Prostate gland (tissue), 2 donors: ENCODE measurements around the gene MAN2C1. TPM values are rescaled to one million over a fixed set of nuclear protein-coding genes. Genes with fewer than 3 reads are reported as not detected.

Source experiments
- DNase-seq: peaks from one replicate; pipeline ENCODE4 v3.0.0-alpha.2; 2019; ENCODE audit warnings: low spot score
- H3K27ac ChIP-seq, 2 donors: fragments of 200-600 bp; sonication (generic); 2 replicates each; pipeline ENCODE4 v1.5.1; 2017 to 2019
- H3K27me3 ChIP-seq: fragments of 200-600 bp; sonication (generic); replicated peaks from 2 replicates; pipeline ENCODE4 v1.5.1; 2019; ENCODE audit not compliant: insufficient read depth
- H3K36me3 ChIP-seq, 2 donors: fragments of 200-600 bp; sonication (generic); 1 replicate in 1 of 2; 2 replicates in 1 of 2; pipeline versions ENCODE4 v1.5.1 to v1.8.1; 2017 to 2019
- H3K4me1 ChIP-seq: fragments of 200-600 bp; sonication (generic); replicated peaks from 2 replicates; pipeline ENCODE4 v1.5.1; 2019
- H3K4me3 ChIP-seq, 2 donors: fragments of 200-600 bp; sonication (generic); 2 replicates each; pipeline ENCODE4 v1.5.1; 2017 to 2019
- H3K9me3 ChIP-seq: fragments of 200-600 bp; sonication (generic); 2 replicates; pipeline ENCODE4 v1.5.1; 2017
- POLR2A ChIP-seq: fragments of 450-650 bp; IDR thresholded peaks from one replicate; pipeline ENCODE4 v1.6.1; 2016; ENCODE audit warnings: antibody characterized with exemption, mild to moderate bottlenecking
- POLR2AphosphoS5 ChIP-seq: sonication (generic); formaldehyde crosslinking; IDR thresholded peaks from one replicate; pipeline ENCODE4 v1.6.1; 2017; ENCODE audit warnings: antibody characterized with exemption
- WGBS: methylation state at CpG from one replicate; pipeline ENCODE4 v1.1.5; 2018; 5-methylcytosine and 5-hydroxymethylcytosine counted together
- intact Hi-C: fragments of 100-400 bp; cut with DNase I; formaldehyde crosslinking; loops from one replicate; pipeline ENCODE4 v1.14.2; 2022
- microRNA counts, 2 donors: library from miRNA; unstranded; fragments of <30 nt; microRNA quantifications; one replicate each; lab custom pipeline; 2016 to 2017
- microRNA-seq: library from miRNA; unstranded; fragments of <30 nt; microRNA quantifications from one replicate; pipeline ENCODE4, GENCODE V29; 2016
- total RNA-seq, 2 donors: library from RNA; depleted of rRNA; stranded (reverse); fragments of >200 nt; gene quantifications; one replicate each; pipeline ENCODE4 v1.1.0, GENCODE V29; 2016
- TF ChIP-seq, protein P1 (sequence below), 4 experiments: fragments of 200-600 bp in 2 of 4; fragments of 450-650 bp in 2 of 4; sonication (generic) in 2 of 4; IDR thresholded peaks; 1 replicate in 3 of 4; 2 replicates in 1 of 4; pipeline ENCODE4 v1.5.1; 2016 to 2019; ENCODE audit warnings: antibody characterized with exemption in 4 of 4, mild to moderate bottlenecking in 2 of 4, moderate library complexity in 2 of 4

Gene MAN2C1
- total RNA-seq, 2 donors from 2014 or later: 184 to 238 TPM

DNA sequence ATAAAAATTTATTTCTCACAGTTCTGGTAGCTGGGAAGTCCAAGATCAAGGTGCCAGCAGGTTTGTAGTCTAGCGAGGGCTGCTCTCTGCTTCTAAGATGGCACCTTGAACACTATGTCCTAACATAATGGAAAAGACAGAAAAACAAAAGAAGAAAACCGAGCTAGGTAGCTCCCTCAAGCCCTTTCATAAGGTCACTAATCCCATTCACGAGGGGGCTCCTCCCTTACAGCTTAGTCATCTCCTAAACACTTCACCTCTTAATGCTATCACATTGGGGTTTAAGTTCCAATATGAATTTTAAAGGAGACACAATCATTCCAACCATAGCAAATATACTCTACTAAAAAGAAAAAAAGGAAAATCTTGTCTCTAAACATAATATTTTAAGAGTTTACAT, 62.2 kb downstream of the MAN2C1 start:
- Histone ChIP-seq H3K36me3 (no peaks in the 10 kb centered on the region), H3K27ac (no peak overlapping the region), H3K27me3 (peaks cover 4% of the 10 kb centered on the region), H3K9me3 (no peaks in the 10 kb centered on the region), H3K4me1 (no peaks in the 10 kb centered on the region), H3K4me3 (no peak overlapping the region)
- TF ChIP-seq, protein P1, sequence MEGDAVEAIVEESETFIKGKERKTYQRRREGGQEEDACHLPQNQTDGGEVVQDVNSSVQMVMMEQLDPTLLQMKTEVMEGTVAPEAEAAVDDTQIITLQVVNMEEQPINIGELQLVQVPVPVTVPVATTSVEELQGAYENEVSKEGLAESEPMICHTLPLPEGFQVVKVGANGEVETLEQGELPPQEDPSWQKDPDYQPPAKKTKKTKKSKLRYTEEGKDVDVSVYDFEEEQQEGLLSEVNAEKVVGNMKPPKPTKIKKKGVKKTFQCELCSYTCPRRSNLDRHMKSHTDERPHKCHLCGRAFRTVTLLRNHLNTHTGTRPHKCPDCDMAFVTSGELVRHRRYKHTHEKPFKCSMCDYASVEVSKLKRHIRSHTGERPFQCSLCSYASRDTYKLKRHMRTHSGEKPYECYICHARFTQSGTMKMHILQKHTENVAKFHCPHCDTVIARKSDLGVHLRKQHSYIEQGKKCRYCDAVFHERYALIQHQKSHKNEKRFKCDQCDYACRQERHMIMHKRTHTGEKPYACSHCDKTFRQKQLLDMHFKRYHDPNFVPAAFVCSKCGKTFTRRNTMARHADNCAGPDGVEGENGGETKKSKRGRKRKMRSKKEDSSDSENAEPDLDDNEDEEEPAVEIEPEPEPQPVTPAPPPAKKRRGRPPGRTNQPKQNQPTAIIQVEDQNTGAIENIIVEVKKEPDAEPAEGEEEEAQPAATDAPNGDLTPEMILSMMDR (IDR thresholded peaks at IDR 0.05): no peak
- TF ChIP-seq POLR2AphosphoS5: no peak
- no peak for TF ChIP-seq POLR2A
- intact Hi-C loops: no loop called here
- DNase-seq: no peak
- WGBS: 65% methylated on average over 3 of the region's 3 CpGs

MicroRNAs within 50 kb of the gene (microRNA counts, 767-probe panel; counts per million panel counts)
- 1,352 to 2,290 counts per million in 2 donors for microRNA hsa-miR-631 (lab: Ali Mortazavi, UCI)

Small RNA genes lying within 50 kb of the gene (microRNA-seq; reads per million reads assigned to microRNA genes)
- gene MIR631: not detected

Other genes starting within 250 kb of the MAN2C1 start
- gene C15orf39, start 166.7 kb downstream of the MAN2C1 start, total RNA-seq: 10 to 100 TPM; 17.9 to 96.3 TPM
- 1 to 10 TPM in 1 of 2 donors, not detected in 1; 1.5 TPM for gene GOLGA6C, start 110.3 kb downstream of the MAN2C1 start, total RNA-seq
- not detected for gene GOLGA6D, start 85.8 kb downstream of the MAN2C1 start, total RNA-seq
- 100 to 1,000 TPM; 100 to 116 TPM for gene COMMD4, start 32.5 kb downstream of the MAN2C1 start, total RNA-seq
- gene NEIL1, start 21.6 kb downstream of the MAN2C1 start, total RNA-seq: 10 to 100 TPM; 46.0 to 79.5 TPM
- gene SIN3A, start 83.1 kb upstream of the MAN2C1 start, total RNA-seq: 10 to 100 TPM; 51.0 to 98.6 TPM
- 10 to 100 TPM; 19.3 to 22.3 TPM for gene PTPN9, start 210.7 kb upstream of the MAN2C1 start, total RNA-seq